ENCODE results near the gene NR5A2.
"Not testable (repeated sequence)": the region's sequence is repeated elsewhere in the genome, so short reads cannot be mapped to it uniquely, and the experiment has no call there.

The NR5A2 gene

GRCh38 chr1:200166411-200166810, 138.9 kb downstream of the NR5A2 start:
- no peak for DNase-seq

GRCh38 chr1:200168926-200169325, 141.4 kb downstream of the NR5A2 start:
- DNase-seq = no peak

GRCh38 chr1:200172311-200172710, 144.8 kb downstream of the NR5A2 start:
- no peak for DNase-seq

- peak; percentile 43 for DNase-seq
Observed at GRCh38 chr1:200173097-200173618, 145.6 kb downstream of the NR5A2 start.

- DNase-seq = no peak
Observed at GRCh38 chr1:200174525-200175295, 147.2 kb downstream of the NR5A2 start.

- DNase-seq = no peak
Observed at GRCh38 chr1:200176181-200176580, 148.7 kb downstream of the NR5A2 start.

GRCh38 chr1:200176798-200177197, 149.3 kb downstream of the NR5A2 start:
- no peak for DNase-seq

GRCh38 chr1:200178340-200178739, 150.8 kb downstream of the NR5A2 start:
- DNase-seq = no peak

- no peak for DNase-seq
Observed at GRCh38 chr1:200179126-200179780, 151.7 kb downstream of the NR5A2 start.

- no peak for DNase-seq
Observed at GRCh38 chr1:200179781-200180160, 152.3 kb downstream of the NR5A2 start.

GRCh38 chr1:200180821-200181220, 153.3 kb downstream of the NR5A2 start:
- DNase-seq = no peak

- no peak for DNase-seq
Observed at GRCh38 chr1:200181861-200182260, 154.4 kb downstream of the NR5A2 start.

- no peak for DNase-seq
Observed at GRCh38 chr1:200182701-200183100, 155.2 kb downstream of the NR5A2 start.

GRCh38 chr1:200183637-200184036, 156.1 kb downstream of the NR5A2 start:
- no peak for DNase-seq

- DNase-seq = peak; percentile 38
Observed at GRCh38 chr1:200184196-200184595, 156.7 kb downstream of the NR5A2 start.

GRCh38 chr1:200185191-200185590, 157.7 kb downstream of the NR5A2 start:
- DNase-seq = not testable (repeated sequence)

- not testable (repeated sequence) for DNase-seq
Observed at GRCh38 chr1:200187332-200187731, 159.8 kb downstream of the NR5A2 start.

- DNase-seq = no peak
Observed at GRCh38 chr1:200191993-200192392, 164.5 kb downstream of the NR5A2 start.

GRCh38 chr1:200194477-200194876, 167.0 kb downstream of the NR5A2 start:
- DNase-seq = no peak

- no peak for DNase-seq
Observed at GRCh38 chr1:200198236-200198635, 170.7 kb downstream of the NR5A2 start.

GRCh38 chr1:200205216-200205995, 177.9 kb downstream of the NR5A2 start:
- DNase-seq = no peak

- no peak for DNase-seq
Observed at GRCh38 chr1:200206340-200206739, 178.8 kb downstream of the NR5A2 start.

GRCh38 chr1:200206761-200207160, 179.3 kb downstream of the NR5A2 start:
- DNase-seq = no peak
